CD4-positive, alpha-beta memory T cell (primary cell): Measurements from ENCODE around the gene ACSL1. TPM values are rescaled to one million over a fixed set of nuclear protein-coding genes. Genes with fewer than 3 reads are reported as not detected.
A peak's percentile ranks its signal among the peaks of the same experiment; 100 is the strongest.
"Not testable (repeated sequence)": the region's sequence is repeated elsewhere in the genome, so short reads cannot be mapped to it uniquely, and the experiment has no call there.

Experiments used
- CTCF ChIA-PET: fragments of 350-600 bp; sonication (Branson Sonifier 250); formaldehyde crosslinking; loops from one replicate; lab custom pipeline; 2021; ENCODE audit warnings: inconsistent platforms; ENCODE audit not compliant: partially characterized antibody; lab: Charles Lee
- POLR2A ChIA-PET: fragments of 350-600 bp; sonication (Branson Sonifier 250); formaldehyde crosslinking; loops from one replicate; lab custom pipeline; 2021; ENCODE audit not compliant: partially characterized antibody; lab: Charles Lee
- DNase-seq, 5 donors: peaks; one replicate each; pipeline versions ENCODE4 v3.0.0 to v3.0.0-alpha.2; 2020 to 2022; ENCODE audit warnings: mixed read lengths in 1 of 5
- H3K27ac ChIP-seq: one replicate; pipeline ENCODE4 v1.7.0; 2013; ENCODE audit warnings: low read depth, low read length
- H3K27me3 ChIP-seq: 2 replicates; pipeline ENCODE4 v1.7.0; 2013; ENCODE audit warnings: mild to moderate bottlenecking, low read length, moderate library complexity; ENCODE audit not compliant: insufficient read depth
- H3K36me3 ChIP-seq: 2 replicates; pipeline ENCODE4 v1.7.0; 2013; ENCODE audit warnings: mild to moderate bottlenecking, low read length, moderate library complexity; ENCODE audit not compliant: insufficient read depth
- H3K4me1 ChIP-seq: 2 replicates; pipeline ENCODE4 v1.7.0; 2013; ENCODE audit warnings: mild to moderate bottlenecking, low read length, moderate library complexity; ENCODE audit not compliant: insufficient read depth
- H3K4me3 ChIP-seq, 2 donors: one replicate each; pipeline ENCODE4 v1.7.0; 2013; ENCODE audit warnings: low read length in 2 of 2, mild to moderate bottlenecking in 1 of 2
- H3K9me3 ChIP-seq, 2 donors: one replicate each; pipeline ENCODE4 v1.7.0; 2013; ENCODE audit warnings: low read length in 2 of 2, control low read depth in 1 of 2; ENCODE audit not compliant: control insufficient read depth in 1 of 2
- H3K27ac Mint-ChIP-seq, 7 donors: one replicate each; pipeline ENCODE4 v1.8.0; 2020 to 2021; ENCODE audit warnings: mixed read lengths in 7 of 7, mild to moderate bottlenecking in 6 of 7, inconsistent platforms in 3 of 7, moderate library complexity in 3 of 7
- H3K27me3 Mint-ChIP-seq, 2 donors: one replicate each; pipeline ENCODE4 v1.8.0; 2020 to 2021; ENCODE audit warnings: mixed read lengths in 2 of 2
- H3K36me3 Mint-ChIP-seq, 2 donors: one replicate each; pipeline ENCODE4 v1.8.0; 2020 to 2021; ENCODE audit warnings: mixed read lengths in 2 of 2, inconsistent platforms in 1 of 2, mild to moderate bottlenecking in 1 of 2
- H3K4me1 Mint-ChIP-seq, 4 donors: one replicate each; pipeline ENCODE4 v1.8.0; 2020 to 2021; ENCODE audit warnings: mixed read lengths in 4 of 4, mild to moderate bottlenecking in 1 of 4
- H3K4me3 Mint-ChIP-seq, 8 donors: one replicate each; pipeline ENCODE4 v1.8.0; 2020 to 2021; ENCODE audit warnings: mixed read lengths in 8 of 8, mild to moderate bottlenecking in 7 of 8, moderate library complexity in 6 of 8, inconsistent platforms in 3 of 8
- H3K9me3 Mint-ChIP-seq, 8 donors: one replicate each; pipeline ENCODE4 v1.8.0; 2020 to 2021; ENCODE audit warnings: mixed read lengths in 8 of 8, mild to moderate bottlenecking in 5 of 8, inconsistent platforms in 3 of 8, moderate library complexity in 1 of 8
- intact Hi-C: fragments of 100-400 bp; cut with micrococcal nuclease; formaldehyde crosslinking; loops from one replicate; pipeline ENCODE4 v1.15.1; 2023
- polyA plus RNA-seq, 2 donors: library from polyadenylated mRNA; unstranded; fragments of 300-500 nt; fragmentation: Illumina TruSeq; gene quantifications; one replicate each; pipeline ENCODE4 v1.2.3, GENCODE V29; 2021
- total RNA-seq, 2 experiments: library from RNA; stranded (reverse); gene quantifications; one replicate each; pipeline ENCODE4 v1.2.3, GENCODE V29; 2021

ACSL1 gene
- total and polyA plus RNA-seq, 4 experiments from 2014 or later: 4.0 to 12.9 (median 9.2) TPM

- Mint-ChIP-seq H3K27me3 (peaks cover 4 to 18% of the 10 kb centered on the region in 2 donors), H3K36me3 (no peaks in the 10 kb centered on the region), H3K4me1 (no peaks in the 10 kb centered on the region), H3K27ac (no peak overlapping the region), H3K9me3 (no peaks in the 10 kb centered on the region), H3K4me3 (no peak overlapping the region)
- H3K9me3 ChIP-seq: no peaks in the 10 kb centered on the region
- intact Hi-C loops: no loop called here
- ChIA-PET POLR2A (no interaction called here), CTCF (interaction anchor here (0.7 kb wide), 1 partner anchor 496 kb away, joined by 3 read pairs; no protein-coding TSS in a partner anchor)
- no peaks in the 10 kb centered on the region for H3K36me3 ChIP-seq
- DNase-seq: no peak
- no peaks in the 10 kb centered on the region for H3K27me3 ChIP-seq
- no peak overlapping the region for H3K27ac ChIP-seq
- no peaks in the 10 kb centered on the region for H3K4me1 ChIP-seq
- no peak overlapping the region for H3K4me3 ChIP-seq
Observed at GRCh38 chr4:184843984-184844554, 18.3 kb upstream of the ACSL1 start.

DNA sequence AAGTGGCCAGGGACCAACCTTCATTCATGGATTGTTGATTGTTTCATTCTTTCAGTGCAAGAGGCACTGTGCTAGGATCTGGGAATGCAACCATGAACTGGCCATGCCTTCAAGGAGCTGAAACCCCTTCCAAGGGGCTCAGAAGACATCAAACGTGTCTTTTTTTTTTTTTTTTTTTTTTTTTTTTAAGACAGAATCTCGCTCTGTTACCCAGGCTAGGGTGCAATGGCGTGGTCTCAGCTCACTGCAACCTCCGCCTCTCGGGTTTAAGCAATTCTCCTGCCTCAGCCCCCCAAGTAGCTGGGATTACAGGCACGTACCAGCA lies 13.3 kb upstream of the ACSL1 start:
- intact Hi-C loops, H3K9me3 Mint-ChIP-seq, H3K4me1 Mint-ChIP-seq, H3K4me3 Mint-ChIP-seq, POLR2A ChIA-PET, H3K27ac Mint-ChIP-seq, H3K4me1 ChIP-seq, CTCF ChIA-PET, DNase-seq, H3K4me3 ChIP-seq, H3K36me3 ChIP-seq, H3K27ac ChIP-seq, H3K36me3 Mint-ChIP-seq, H3K9me3 ChIP-seq, H3K27me3 ChIP-seq, H3K27me3 Mint-ChIP-seq: not testable (repeated sequence)

- H3K4me3 Mint-ChIP-seq: no peak overlapping the region
- Histone ChIP-seq H3K27me3 (no peaks in the 10 kb centered on the region), H3K9me3 (no peaks in the 10 kb centered on the region), H3K4me3 (no peak overlapping the region), H3K4me1 (no peaks in the 10 kb centered on the region), H3K36me3 (no peaks in the 10 kb centered on the region), H3K27ac (no peak overlapping the region)
- no peaks in the 10 kb centered on the region for H3K4me1 Mint-ChIP-seq
- H3K36me3 Mint-ChIP-seq: no peaks in the 10 kb centered on the region
- no peak for DNase-seq
- peaks cover 4 to 7% of the 10 kb centered on the region in 2 donors for H3K27me3 Mint-ChIP-seq
- POLR2A ChIA-PET: no interaction called here
- H3K27ac Mint-ChIP-seq: no peak overlapping the region
- CTCF ChIA-PET: no interaction called here
- intact Hi-C loops: no loop called here
- no peaks in the 10 kb centered on the region for H3K9me3 Mint-ChIP-seq
Observed at GRCh38 chr4:184838249-184839074, 12.7 kb upstream of the ACSL1 start.

DNA sequence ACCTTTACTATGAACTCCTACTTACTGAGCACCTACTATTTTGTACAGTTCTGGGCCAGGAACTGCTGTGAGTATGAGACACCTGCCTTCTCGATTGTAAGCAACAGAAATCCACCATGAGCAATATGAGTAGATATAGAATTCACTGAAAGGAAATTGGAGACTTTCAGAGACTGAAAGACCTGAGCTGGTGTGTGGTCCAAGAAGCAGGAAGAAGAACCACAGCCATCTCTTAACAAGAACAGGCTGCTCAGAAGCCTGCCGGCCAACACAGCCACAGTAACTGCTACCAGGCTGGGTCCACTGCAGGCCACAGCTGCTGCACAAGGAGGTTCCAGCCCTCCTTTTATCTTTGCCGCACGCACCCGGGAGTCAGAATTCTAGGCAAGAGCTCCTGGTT lies 10.8 kb upstream of the ACSL1 start:
- Histone ChIP-seq H3K27me3 (no peaks in the 10 kb centered on the region), H3K9me3 (no peaks in the 10 kb centered on the region), H3K4me1 (no peaks in the 10 kb centered on the region), H3K36me3 (no peaks in the 10 kb centered on the region), H3K27ac (no peak overlapping the region), H3K4me3 (no peak overlapping the region)
- no peak for DNase-seq
- no peak overlapping the region for H3K27ac Mint-ChIP-seq
- H3K9me3 Mint-ChIP-seq: no peaks in the 10 kb centered on the region
- H3K4me3 Mint-ChIP-seq: no peak overlapping the region
- no peaks in the 10 kb centered on the region for H3K36me3 Mint-ChIP-seq
- intact Hi-C loops: no loop called here
- peaks cover 2 to 4% of the 10 kb centered on the region in 2 donors for H3K27me3 Mint-ChIP-seq
- H3K4me1 Mint-ChIP-seq: no peaks in the 10 kb centered on the region
- ChIA-PET POLR2A (no interaction called here), CTCF (no interaction called here)

GRCh38 chr4:184833046-184833838 lies 7.5 kb upstream of the ACSL1 start:
- H3K4me3 Mint-ChIP-seq: no peak overlapping the region
- Histone ChIP-seq H3K4me1 (no peaks in the 10 kb centered on the region), H3K9me3 (no peaks in the 10 kb centered on the region), H3K36me3 (no peaks in the 10 kb centered on the region), H3K27ac (no peak overlapping the region), H3K4me3 (no peak overlapping the region), H3K27me3 (no peaks in the 10 kb centered on the region)
- H3K27me3 Mint-ChIP-seq: no peaks in the 10 kb centered on the region
- intact Hi-C loops: no loop called here
- POLR2A ChIA-PET: no interaction called here
- no peaks in the 10 kb centered on the region for H3K9me3 Mint-ChIP-seq
- H3K27ac Mint-ChIP-seq: no peak overlapping the region
- CTCF ChIA-PET: interaction anchor here (1.0 kb wide), 1 partner anchor 570 kb away, joined by 3 read pairs; no protein-coding TSS in a partner anchor
- no peaks in the 10 kb centered on the region for H3K36me3 Mint-ChIP-seq
- H3K4me1 Mint-ChIP-seq: no peaks in the 10 kb centered on the region
- DNase-seq: no peak

- peaks cover 4% of the 10 kb centered on the region for H3K4me1 ChIP-seq
- POLR2A ChIA-PET: no interaction called here
- no peak for DNase-seq
- no peak overlapping the region for H3K4me3 ChIP-seq
- Mint-ChIP-seq H3K4me1 (peaks cover 1 to 15% (median 3%) of the 10 kb centered on the region in 4 donors), H3K27me3 (no peaks in the 10 kb centered on the region), H3K36me3 (peaks cover 0 to 4% of the 10 kb centered on the region in 2 donors), H3K27ac (no peak overlapping the region), H3K9me3 (peaks cover 0 to 2% (median 0%) of the 10 kb centered on the region in 8 donors), H3K4me3 (no peak overlapping the region)
- CTCF ChIA-PET: no interaction called here
- no peak overlapping the region for H3K27ac ChIP-seq
- no peaks in the 10 kb centered on the region for H3K36me3 ChIP-seq
- intact Hi-C loops: no loop called here
- H3K27me3 ChIP-seq: no peaks in the 10 kb centered on the region
- no peaks in the 10 kb centered on the region for H3K9me3 ChIP-seq
Observed at GRCh38 chr4:184831153-184831552, 5.4 kb upstream of the ACSL1 start.

GRCh38 chr4:184826691-184827270 lies 1.0 kb upstream of the ACSL1 start:
- Mint-ChIP-seq H3K36me3 (peaks cover 0 to 7% of the 10 kb centered on the region in 2 donors), H3K27ac (peak overlapping the region; percentile 85 to 96 (median 89)), H3K9me3 (peaks cover 0 to 2% (median 0%) of the 10 kb centered on the region in 8 donors), H3K4me1 (peaks cover 13 to 45% (median 19%) of the 10 kb centered on the region in 4 donors), H3K4me3 (peak overlapping the region; percentile 85 to 96 (median 89)), H3K27me3 (no peaks in the 10 kb centered on the region)
- Histone ChIP-seq H3K27ac (peak overlapping the region; percentile 56), H3K4me3 (peak overlapping the region; percentile 24 to 55), H3K4me1 (peaks cover 24% of the 10 kb centered on the region), H3K9me3 (no peaks in the 10 kb centered on the region), H3K36me3 (no peaks in the 10 kb centered on the region), H3K27me3 (no peaks in the 10 kb centered on the region)
- POLR2A ChIA-PET: interaction anchor here (3.0 to 3.4 kb wide), 2 partner anchors 93 to 178 kb away, joined by 15 to 17 read pairs; partner anchors contain the start of genes CASP3, CENPU and PRIMPOL
- intact Hi-C loops: loop anchor here (1.0 to 5.0 kb wide), 8 partner anchors 79 to 646 kb away; partner anchors contain the start of genes ANKRD37, CASP3, CCDC110 and CENPU
- DNase-seq: no peak
- CTCF ChIA-PET: no interaction called here
